IMR-90 (cell line): Measurements from ENCODE around the gene SLC35E3. TPM values are rescaled to one million over a fixed set of nuclear protein-coding genes. Genes with fewer than 3 reads are reported as not detected.

Experiments
- ATAC-seq: fragments of 200-7000 bp; cut with Tn5 transposase; 2 replicates; pipeline ENCODE4 v1.9.1; 2020; ENCODE audit warnings: low read depth, mild to moderate bottlenecking, moderate library complexity
- BruUV-seq: library from RNA; stranded (reverse); fragments of 400-500 nt; replicated peaks from 2 replicates; lab custom pipeline; 2021; lab: Mats Ljungman, UMichigan
- CTCF ChIA-PET: fragments of 300-600 bp; formaldehyde crosslinking; extraction: SDS; loops from one replicate; lab custom pipeline; 2021; ENCODE audit warnings: antibody characterized with exemption; lab: Yijun Ruan, JAX
- POLR2A ChIA-PET: fragments of 300-600 bp; sonication (Branson Sonifier 250); formaldehyde crosslinking; loops from one replicate; lab custom pipeline; 2022; ENCODE audit warnings: antibody characterized with exemption; ENCODE audit not compliant: unreplicated experiment; lab: Charles Lee
- DNase-seq: peaks from one replicate; pipeline ENCODE4 v3.0.0; 2013
- H2AFZ ChIP-seq: replicated peaks from 2 replicates; pipeline ENCODE3; 2013; ENCODE audit warnings: low read length, mild to moderate bottlenecking; ENCODE audit not compliant: poor library complexity
- H2AK5ac ChIP-seq: 2 replicates; pipeline ENCODE4 v1.6.1; 2013; ENCODE audit warnings: low read depth, low read length, inconsistent platforms
- H2AK9ac ChIP-seq: replicated peaks from 2 replicates; pipeline ENCODE3; 2013; ENCODE audit warnings: mild to moderate bottlenecking, low read depth, low read length, moderate library complexity; ENCODE audit not compliant: poor library complexity
- H2BK120ac ChIP-seq: 2 replicates; pipeline ENCODE4 v1.6.1; 2013; ENCODE audit warnings: low read depth, low read length, inconsistent platforms
- H2BK15ac ChIP-seq: 3 replicates; pipeline ENCODE4 v1.6.1; 2013; ENCODE audit warnings: low read depth, low read length, inconsistent platforms
- H2BK20ac ChIP-seq: 2 replicates; pipeline ENCODE4 v1.6.1; 2013; ENCODE audit warnings: low read depth, mild to moderate bottlenecking, inconsistent platforms, low read length, moderate library complexity
- H2BK5ac ChIP-seq: 2 replicates; pipeline ENCODE4 v1.6.1; 2013; ENCODE audit warnings: mild to moderate bottlenecking, low read depth, low read length, inconsistent platforms; ENCODE audit not compliant: poor library complexity, severe bottlenecking
- H3K14ac ChIP-seq: replicated peaks from 2 replicates; pipeline ENCODE4 v1.6.1; 2013; ENCODE audit warnings: low read depth, low read length, inconsistent platforms
- H3K18ac ChIP-seq: 2 replicates; pipeline ENCODE4 v1.6.1; 2013; ENCODE audit warnings: low read depth, low read length, control low read depth
- H3K23ac ChIP-seq: 2 replicates; pipeline ENCODE4 v1.6.1; 2013; ENCODE audit warnings: low read depth, low read length, inconsistent platforms
- H3K27ac ChIP-seq: 2 replicates; pipeline ENCODE4 v1.5.1; 2013; ENCODE audit warnings: mild to moderate bottlenecking, control low read depth, low read length; ENCODE audit not compliant: insufficient read depth
- H3K27me3 ChIP-seq: 2 replicates; pipeline ENCODE4 v1.6.1; 2013; ENCODE audit warnings: low read length; ENCODE audit not compliant: control insufficient read depth, insufficient read depth
- H3K36me3 ChIP-seq: 2 replicates; pipeline ENCODE4 v1.6.1; 2013; ENCODE audit warnings: low read length, mixed read lengths; ENCODE audit not compliant: control insufficient read depth, insufficient read depth
- H3K4ac ChIP-seq: 2 replicates; pipeline ENCODE4 v1.6.1; 2013; ENCODE audit warnings: low read depth, low read length, inconsistent platforms
- H3K4me1 ChIP-seq: 2 replicates; pipeline ENCODE4 v1.6.1; 2013; ENCODE audit warnings: low read length, mixed read lengths; ENCODE audit not compliant: control insufficient read depth, insufficient read depth
- H3K4me2 ChIP-seq: 2 replicates; pipeline ENCODE4 v1.6.1; 2013; ENCODE audit warnings: low read depth, mild to moderate bottlenecking, control low read depth, low read length, moderate library complexity
- H3K4me3 ChIP-seq: 2 replicates; pipeline ENCODE4 v1.5.1; 2013; ENCODE audit warnings: low read depth, mild to moderate bottlenecking, control low read depth, low read length, moderate library complexity; ENCODE audit not compliant: insufficient read depth
- H3K56ac ChIP-seq: 2 replicates; pipeline ENCODE4 v1.6.1; 2013; ENCODE audit warnings: low read length, inconsistent platforms; ENCODE audit not compliant: insufficient read depth; ENCODE audit errors: extremely low read depth
- H3K79me1 ChIP-seq, 2 experiments: 2 replicates each; pipeline ENCODE4 v1.6.1; 2013; ENCODE audit warnings: low read length in 2 of 2, inconsistent platforms in 1 of 2, low read depth in 1 of 2
- H3K9ac ChIP-seq: 2 replicates; pipeline ENCODE4 v1.6.1; 2013; ENCODE audit warnings: low read depth, low read length, control low read depth
- H3K9me1 ChIP-seq: 2 replicates; pipeline ENCODE4 v1.6.1; 2013; ENCODE audit warnings: low read length, inconsistent platforms; ENCODE audit not compliant: insufficient read depth
- H3K9me3 ChIP-seq: 2 replicates; pipeline ENCODE4 v1.6.1; 2013; ENCODE audit warnings: low read length; ENCODE audit not compliant: control insufficient read depth, insufficient read depth
- H4K20me1 ChIP-seq: 2 replicates; pipeline ENCODE4 v1.6.1; 2013; ENCODE audit warnings: low read length, inconsistent platforms; ENCODE audit not compliant: insufficient read depth
- H4K5ac ChIP-seq: 2 replicates; pipeline ENCODE4 v1.6.1; 2013; ENCODE audit warnings: mild to moderate bottlenecking, low read depth, low read length, control low read depth
- H4K8ac ChIP-seq, 2 experiments: 2 replicates each; pipeline ENCODE4 v1.6.1; 2013; ENCODE audit warnings: low read depth in 2 of 2, low read length in 2 of 2, control low read depth in 1 of 2, inconsistent platforms in 1 of 2
- H4K91ac ChIP-seq: 2 replicates; pipeline ENCODE4 v1.6.1; 2013; ENCODE audit warnings: low read depth, low read length, inconsistent platforms; ENCODE audit not compliant: insufficient read depth
- CTCF ChIP-seq: conservative IDR thresholded peaks from 2 replicates; pipeline ENCODE4 v1.5.1; 2012; ENCODE audit warnings: mild to moderate bottlenecking, low read depth, low read length, improper control_type of control experiment
- RFX5 ChIP-seq: IDR thresholded peaks from 2 replicates; pipeline ENCODE4 v1.8.0; 2012; ENCODE audit warnings: low read depth, mild to moderate bottlenecking, low read length, moderate library complexity
- WGBS, 2 experiments: methylation state at CpG; one replicate each; pipeline versions ENCODE4 v1.1.5 to v1.1.7; 2013; ENCODE audit warnings: missing lambda C conversion rate in 2 of 2; ENCODE audit not compliant: insufficient read length in 1 of 2; ENCODE audit errors: extremely low coverage in 2 of 2; 5-methylcytosine and 5-hydroxymethylcytosine counted together
- dilution Hi-C: fragments of 300-500 bp; cut with HindIII; formaldehyde crosslinking; loops from one replicate; pipeline ENCODE4 v1.14.3; 2018; ENCODE audit warnings: low sequenced_read_pairs; ENCODE audit not compliant: unreplicated experiment
- in situ Hi-C: fragments of 300-500 bp; cut with MboI; formaldehyde crosslinking; loops from 3 replicates; pipeline ENCODE4 v1.14.3; 2019; ENCODE audit warnings: low sequenced_read_pairs, inconsistent platforms, mixed read lengths
- intact Hi-C: fragments of 100-400 bp; cut with micrococcal nuclease; formaldehyde crosslinking; loops from 2 replicates; pipeline ENCODE4 v1.10.0; 2022
- polyA plus RNA-seq, 3 experiments: library from polyadenylated mRNA; depleted of rRNA; stranded (reverse); fragments of >200 nt; gene quantifications; 2 replicates each; pipeline ENCODE4 v1.2.3, GENCODE V29; 2012; ENCODE audit warnings: low replicate concordance in 1 of 3
- total RNA-seq: library from RNA; depleted of rRNA; stranded (reverse); fragments of >200 nt; gene quantifications from 2 replicates; pipeline ENCODE4 v1.2.3, GENCODE V29; 2012

Gene SLC35E3
- total and polyA plus RNA-seq, 2 of the 4 experiments (the other 2 are of a cell fraction) = 3.6 to 5.1 TPM

DNA sequence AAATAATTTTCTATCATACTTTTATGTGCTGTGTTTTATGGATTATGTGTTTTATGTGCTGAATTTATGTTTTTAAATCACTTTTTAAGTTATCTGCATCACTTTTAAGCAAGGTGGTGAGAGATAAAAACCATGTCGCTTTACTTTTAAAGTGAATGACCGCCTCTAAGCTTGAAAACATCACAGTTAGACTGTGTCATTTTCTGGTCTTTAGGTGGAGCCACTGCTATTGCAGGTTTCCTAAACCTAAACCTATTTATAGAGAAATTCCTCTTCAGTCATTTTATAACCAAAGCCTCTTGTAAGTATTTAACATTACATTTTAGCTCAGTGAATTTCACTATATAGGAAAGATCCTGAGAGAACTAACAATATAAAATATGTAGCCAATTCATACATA is 41.0 kb downstream of the SLC35E3 start:
- H3K14ac ChIP-seq = no peak overlapping the region
- no peak overlapping the region for H3K4ac ChIP-seq
- peak overlapping the region; percentile 70; the same call in 1 of the 2 replicates for H3K18ac ChIP-seq
- no peak overlapping the region for H3K4me2 ChIP-seq
- no peak for DNase-seq
- no peak overlapping the region for H2BK20ac ChIP-seq
- H3K4me3 ChIP-seq = no peak overlapping the region
- H4K91ac ChIP-seq = no peak overlapping the region
- WGBS, 2 experiments = no CpG with 5 or more reads among the region's 2 CpGs
- H3K9me3 ChIP-seq = no peaks in the 10 kb centered on the region
- H2AFZ ChIP-seq = no peak overlapping the region
- no peak overlapping the region for H3K27ac ChIP-seq
- TF ChIP-seq CTCF (peak; percentile 12; the same call in 1 of the 2 replicates), RFX5 (no peak)
- H2BK5ac ChIP-seq = peak overlapping the region; percentile 90
- in situ Hi-C loops (no loop called here), dilution Hi-C loops (no loop called here), intact Hi-C loops (loop anchor here (5.0 kb wide), 1 partner anchor 40 kb away; the partner anchor contains the start of gene SLC35E3)
- H2AK9ac ChIP-seq = no peak overlapping the region
- ChIA-PET POLR2A (interaction anchor here (0.6 kb wide), 1 partner anchor 220 kb away, joined by 6 read pairs; no protein-coding TSS in a partner anchor), CTCF (interaction anchor here (0.6 to 1.1 kb wide), 2 partner anchors 9 to 70 kb away, joined by 3 to 5 read pairs; no protein-coding TSS in a partner anchor)
- H2AK5ac ChIP-seq = no peak overlapping the region
- no peak overlapping the region for H2BK15ac ChIP-seq
- H4K20me1 ChIP-seq = no peaks in the 10 kb centered on the region
- H3K23ac ChIP-seq = no peak overlapping the region
- BruUV-seq = no TSS peak
- H3K9ac ChIP-seq = no peak overlapping the region
- no peaks in the 10 kb centered on the region for H3K36me3 ChIP-seq
- no peaks in the 10 kb centered on the region for H3K79me1 ChIP-seq
- no peak overlapping the region; the same call in 1 of the 2 replicates for H4K5ac ChIP-seq
- peak; percentile 28 for ATAC-seq
- no peak overlapping the region for H2BK120ac ChIP-seq
- no peaks in the 10 kb centered on the region for H3K9me1 ChIP-seq
- peaks cover 4% of the 10 kb centered on the region for H3K4me1 ChIP-seq
- no peak overlapping the region for H3K56ac ChIP-seq
- H4K8ac ChIP-seq = no peak overlapping the region
- no peaks in the 10 kb centered on the region for H3K27me3 ChIP-seq
